Activated T-helper 1 cell treated with anti-CD3 and anti-CD28 coated beads, Interleukin-12 subunit alpha, Interleukin-12 subunit beta, Interleukin-2, Interleukin-4 antibody, amounts not matched to agents 30 ng/mL and 10 ng/mL and 1 ng/mL, durations not matched to agents 14 hours and 24 hours and 36 hours (primary cell): ENCODE measurements around the gene NCLN. TPM values are rescaled to one million over a fixed set of nuclear protein-coding genes. Genes with fewer than 3 reads are reported as not detected.
"Not testable (repeated sequence)": the region's sequence is repeated elsewhere in the genome, so short reads cannot be mapped to it uniquely, and the experiment has no call there.

Experiments
- DNase-seq: peaks from one replicate; pipeline ENCODE4 v3.0.0; 2021; ENCODE audit warnings: low spot score
- H3K27ac Mint-ChIP-seq: one replicate; pipeline ENCODE4 v1.8.0; 2021; ENCODE audit warnings: mild to moderate bottlenecking, mixed read lengths
- H3K27me3 Mint-ChIP-seq: one replicate; pipeline ENCODE4 v1.8.0; 2022; ENCODE audit warnings: mild to moderate bottlenecking, moderate library complexity, mixed read lengths; ENCODE audit not compliant: insufficient read depth
- H3K36me3 Mint-ChIP-seq: one replicate; pipeline ENCODE4 v1.8.0; 2021; ENCODE audit warnings: low read depth, mixed read lengths
- H3K4me1 Mint-ChIP-seq: one replicate; pipeline ENCODE4 v1.8.0; 2021; ENCODE audit warnings: low read depth, mixed read lengths
- H3K4me3 Mint-ChIP-seq: one replicate; pipeline ENCODE4 v1.8.0; 2021; ENCODE audit warnings: mild to moderate bottlenecking, moderate library complexity, mixed read lengths
- H3K9me3 Mint-ChIP-seq: one replicate; pipeline ENCODE4 v1.8.0; 2021; ENCODE audit warnings: mixed read lengths
- intact Hi-C: fragments of 100-400 bp; cut with micrococcal nuclease; formaldehyde crosslinking; loops from one replicate; pipeline ENCODE4 v1.15.1; 2024
- total RNA-seq: library from RNA; stranded (reverse); gene quantifications from 2 replicates; pipeline ENCODE4 v1.2.3, GENCODE V29; 2022

The NCLN gene
- total RNA-seq, 1 donor from 2014 or later, result 118 TPM

DNA sequence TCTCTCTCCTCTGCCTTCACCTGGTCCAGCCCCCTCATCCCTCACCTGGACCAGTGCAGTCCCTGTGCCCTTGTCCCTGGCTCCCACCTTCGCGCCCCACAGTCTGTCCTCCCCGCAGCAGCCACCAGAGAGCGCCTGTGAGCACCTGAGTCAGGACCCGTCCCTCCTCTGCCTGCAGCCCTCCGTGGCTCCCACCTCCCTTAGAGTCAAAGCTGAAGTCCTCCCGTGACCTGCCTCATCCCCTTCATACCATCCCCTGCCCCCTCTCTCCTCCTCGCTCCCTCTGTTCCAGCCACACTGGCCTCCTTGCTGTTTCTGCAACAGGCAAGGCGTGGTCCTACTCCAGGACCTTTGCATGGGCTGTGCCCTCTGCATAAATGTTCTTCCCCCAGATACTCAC lies 49.1 kb downstream of the NCLN start:
- Mint-ChIP-seq H3K4me1 (no peaks in the 10 kb centered on the region), H3K9me3 (no peaks in the 10 kb centered on the region)

DNA sequence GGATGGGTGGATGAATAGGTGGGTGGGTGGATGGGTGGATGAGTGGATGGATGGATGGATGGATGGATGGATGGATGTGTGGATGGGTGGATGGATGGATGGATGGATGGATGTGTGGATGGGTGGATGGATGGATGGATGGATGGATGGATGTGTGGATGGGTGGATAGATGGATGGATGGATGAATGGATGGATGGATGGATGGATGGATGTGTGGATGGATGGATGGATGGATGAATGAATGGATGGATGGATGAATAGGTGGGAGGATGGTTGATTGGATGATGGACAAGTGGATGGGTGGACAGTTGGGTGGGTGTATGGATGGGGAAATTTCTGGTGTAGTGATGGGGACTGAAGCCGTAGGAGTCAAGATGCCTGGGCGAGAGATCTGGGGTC lies 49.9 kb downstream of the NCLN start:
- H3K4me1 Mint-ChIP-seq, H3K4me3 Mint-ChIP-seq, H3K9me3 Mint-ChIP-seq, DNase-seq, intact Hi-C loops, H3K27ac Mint-ChIP-seq, H3K27me3 Mint-ChIP-seq, H3K36me3 Mint-ChIP-seq: not testable (repeated sequence)

More for the DNA sequence above, 49.1 kb downstream of the NCLN start:
- Mint-ChIP-seq H3K27me3 (peaks cover 3% of the 10 kb centered on the region), H3K4me3 (no peak overlapping the region), H3K27ac (no peak overlapping the region), H3K36me3 (no peaks in the 10 kb centered on the region)
- no peak for DNase-seq
- intact Hi-C loops, result no loop called here

DNA sequence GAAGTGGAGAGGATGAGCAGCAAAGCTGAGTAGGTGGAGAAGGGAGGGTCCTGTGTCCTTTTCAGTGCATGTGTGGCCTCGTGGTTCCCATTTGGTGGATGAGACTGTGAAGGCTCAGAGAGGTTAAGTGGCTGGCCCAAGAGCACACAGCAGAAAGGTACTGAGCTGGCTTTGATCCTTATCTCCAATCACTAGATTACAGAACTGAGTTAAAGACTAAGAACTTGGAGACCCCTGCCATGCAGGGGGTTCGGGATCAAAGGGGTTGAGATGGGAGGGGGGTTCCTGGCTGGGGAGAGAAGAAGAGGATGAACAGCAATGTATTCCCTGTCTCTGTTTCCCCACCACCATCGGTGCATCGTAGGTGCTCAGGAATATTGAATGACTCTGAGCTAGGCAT lies 50.5 kb downstream of the NCLN start:
- Mint-ChIP-seq H3K27ac (no peak overlapping the region), H3K4me3 (no peak overlapping the region), H3K27me3 (peaks cover 3% of the 10 kb centered on the region), H3K36me3 (no peaks in the 10 kb centered on the region), H3K4me1 (no peaks in the 10 kb centered on the region), H3K9me3 (no peaks in the 10 kb centered on the region)
- intact Hi-C loops, result no loop called here
- no peak for DNase-seq

DNA sequence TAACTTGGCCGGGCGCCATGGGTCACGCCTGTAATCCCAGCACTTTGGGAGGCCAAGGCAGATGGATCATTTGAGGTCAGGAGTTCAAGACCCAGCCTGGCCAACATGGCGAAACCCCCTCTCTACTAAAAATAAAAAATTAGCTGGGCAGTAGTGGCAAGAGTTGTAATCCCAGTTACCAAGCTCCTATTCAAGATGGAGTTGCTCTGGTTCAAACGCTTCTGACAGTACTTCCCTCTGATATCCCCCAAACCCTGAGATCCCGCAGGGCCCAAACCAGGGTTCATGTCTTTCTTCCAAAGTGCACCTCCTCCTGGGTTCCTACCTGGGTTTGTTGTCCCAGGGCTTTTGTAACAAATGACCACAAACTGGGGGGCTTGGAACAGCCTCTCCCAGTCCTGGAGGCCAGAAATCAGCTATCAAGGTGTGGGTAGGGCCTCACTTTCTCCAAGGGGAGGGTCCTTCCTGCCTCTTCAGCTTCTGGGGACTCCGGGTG lies 52.4 kb downstream of the NCLN start:
- Mint-ChIP-seq H3K9me3 (no peaks in the 10 kb centered on the region), H3K27ac (no peak overlapping the region), H3K36me3 (no peaks in the 10 kb centered on the region), H3K4me1 (no peaks in the 10 kb centered on the region), H3K27me3 (peaks cover 3% of the 10 kb centered on the region), H3K4me3 (no peak overlapping the region)
- DNase-seq, result no peak
- intact Hi-C loops, result no loop called here

DNA sequence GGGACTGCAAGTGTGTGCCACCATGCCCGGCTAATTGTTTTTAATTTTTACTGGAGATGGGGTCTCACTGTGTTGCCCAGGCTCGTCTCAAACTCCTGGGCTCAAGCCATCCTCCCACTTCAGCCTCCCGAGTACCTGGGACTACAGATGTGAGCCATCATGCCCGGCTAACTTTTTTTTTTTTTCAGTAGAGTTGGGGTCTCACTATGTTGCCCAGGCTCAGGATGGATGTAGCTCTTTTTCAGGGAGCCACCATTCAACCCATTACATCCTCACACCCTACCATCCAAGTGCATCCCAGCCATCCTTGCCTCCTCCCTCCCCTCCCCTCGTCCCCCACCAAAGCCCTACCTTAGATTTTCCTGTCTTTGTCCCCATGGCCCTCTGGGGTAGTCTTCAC lies 53.6 kb downstream of the NCLN start:
- intact Hi-C loops, result no loop called here
- no peaks in the 10 kb centered on the region for H3K36me3 Mint-ChIP-seq
- H3K27me3 Mint-ChIP-seq, result no peaks in the 10 kb centered on the region
- H3K4me3 Mint-ChIP-seq, result no peak overlapping the region
- H3K4me1 Mint-ChIP-seq, result no peaks in the 10 kb centered on the region
- H3K9me3 Mint-ChIP-seq, result no peaks in the 10 kb centered on the region
- H3K27ac Mint-ChIP-seq, result no peak overlapping the region
- no peak for DNase-seq

DNA sequence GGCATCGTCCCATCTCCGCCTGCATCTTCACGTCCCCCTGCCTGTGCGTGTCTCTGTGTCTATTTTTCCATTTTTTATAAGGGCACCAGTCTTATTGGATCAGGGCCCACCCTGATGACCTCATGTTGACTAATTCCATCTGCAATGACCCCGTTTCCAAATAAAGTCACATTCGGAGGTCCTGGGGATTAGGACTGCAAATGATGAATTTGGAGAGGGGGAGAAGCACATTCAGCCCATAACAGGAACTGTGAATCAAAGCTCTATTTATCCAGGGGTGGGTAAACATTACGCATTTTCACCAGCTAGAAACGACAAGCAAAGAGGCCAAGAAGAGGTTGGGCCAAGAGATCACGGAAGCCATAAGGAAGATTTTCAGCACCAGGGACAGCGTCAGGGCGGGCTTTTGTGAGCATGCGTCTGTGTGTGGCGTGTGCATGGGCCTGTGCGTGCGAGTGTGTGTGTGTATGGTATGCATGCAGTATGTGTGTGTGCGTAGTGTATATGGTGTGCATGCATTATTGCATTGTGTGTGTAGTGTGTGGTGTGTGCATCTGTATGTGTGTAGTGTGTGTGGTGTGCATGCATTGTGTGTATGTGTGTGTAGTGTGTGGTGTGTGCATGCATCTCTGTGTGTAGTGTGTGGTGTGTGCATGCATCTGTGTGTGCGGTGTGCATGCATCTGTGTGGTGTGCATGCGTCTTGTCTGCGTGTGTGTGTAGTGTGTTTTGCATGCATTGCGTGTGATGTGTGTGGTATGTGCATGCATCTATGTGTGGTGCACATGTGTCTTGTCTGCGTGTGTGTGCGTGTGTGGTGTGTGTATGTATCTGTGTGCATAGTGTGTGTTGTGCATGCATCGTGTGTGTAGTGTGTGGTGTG lies 58.3 kb downstream of the NCLN start:
- H3K4me1 Mint-ChIP-seq, result no peaks in the 10 kb centered on the region
- no peaks in the 10 kb centered on the region for H3K9me3 Mint-ChIP-seq
- no peak overlapping the region for H3K27ac Mint-ChIP-seq
- intact Hi-C loops, result no loop called here
- peak; percentile 33 for DNase-seq
- H3K4me3 Mint-ChIP-seq, result no peak overlapping the region
- no peaks in the 10 kb centered on the region for H3K27me3 Mint-ChIP-seq
- no peaks in the 10 kb centered on the region for H3K36me3 Mint-ChIP-seq

DNA sequence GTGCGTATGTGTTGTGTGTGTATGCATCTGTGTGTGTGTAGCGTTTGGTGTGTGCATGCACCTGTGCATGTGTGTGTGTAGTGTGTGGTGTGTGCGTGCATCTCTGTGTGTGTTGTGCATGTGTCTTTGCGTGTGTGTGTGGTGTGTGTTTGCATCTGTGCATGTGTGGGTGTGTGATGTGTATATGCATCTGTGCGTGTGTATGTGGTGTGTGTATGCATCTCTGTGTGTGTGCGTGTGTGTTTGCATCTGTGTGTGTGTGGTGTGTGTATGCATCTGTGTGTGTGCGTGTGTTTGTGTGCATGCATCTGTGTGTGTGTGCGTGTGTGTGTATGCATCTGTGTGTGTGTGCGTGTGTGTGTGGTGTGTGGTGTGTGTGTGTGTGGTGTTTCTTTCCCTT lies 59.3 kb downstream of the NCLN start:
- no peak overlapping the region for H3K4me3 Mint-ChIP-seq
- intact Hi-C loops, result no loop called here
- no peaks in the 10 kb centered on the region for H3K27me3 Mint-ChIP-seq
- H3K9me3 Mint-ChIP-seq, result peaks cover 3% of the 10 kb centered on the region
- H3K27ac Mint-ChIP-seq, result no peak overlapping the region
- DNase-seq, result no peak
- H3K36me3 Mint-ChIP-seq, result no peaks in the 10 kb centered on the region
- H3K4me1 Mint-ChIP-seq, result no peaks in the 10 kb centered on the region

DNA sequence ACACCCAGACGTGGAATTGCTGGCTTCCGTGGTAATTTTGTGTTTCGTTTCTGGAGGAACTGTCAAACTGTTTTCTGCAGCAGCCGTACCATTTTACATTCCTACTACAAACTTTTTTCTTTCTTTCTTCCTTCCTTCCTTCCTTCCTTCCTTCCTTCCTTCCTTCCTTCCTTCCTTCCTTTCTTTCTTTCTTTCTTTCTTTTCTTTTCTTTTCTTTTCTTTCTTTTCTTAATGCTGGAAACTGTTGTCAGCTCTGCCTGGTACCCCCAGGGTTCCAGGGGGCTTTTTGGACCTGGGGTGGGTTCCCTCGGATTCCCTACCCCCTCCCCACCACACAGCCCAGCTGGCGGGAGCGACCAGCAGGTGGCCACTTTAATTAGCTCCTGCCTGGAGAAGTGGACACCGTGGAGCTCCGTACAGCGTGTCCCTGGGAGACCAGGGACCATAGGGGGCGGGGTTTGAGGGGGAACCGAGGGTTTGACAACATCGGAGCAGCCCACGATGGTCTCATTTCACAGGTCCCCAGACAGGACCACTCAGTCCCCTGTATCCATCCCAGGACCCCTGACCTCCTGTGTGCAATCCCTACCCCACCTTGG lies 63.1 kb downstream of the NCLN start:
- Mint-ChIP-seq H3K9me3 (peaks cover 12% of the 10 kb centered on the region), H3K27ac (no peak overlapping the region), H3K4me3 (no peak overlapping the region), H3K4me1 (no peaks in the 10 kb centered on the region), H3K36me3 (no peaks in the 10 kb centered on the region), H3K27me3 (no peaks in the 10 kb centered on the region)
- intact Hi-C loops, result no loop called here
- no peak for DNase-seq

DNA sequence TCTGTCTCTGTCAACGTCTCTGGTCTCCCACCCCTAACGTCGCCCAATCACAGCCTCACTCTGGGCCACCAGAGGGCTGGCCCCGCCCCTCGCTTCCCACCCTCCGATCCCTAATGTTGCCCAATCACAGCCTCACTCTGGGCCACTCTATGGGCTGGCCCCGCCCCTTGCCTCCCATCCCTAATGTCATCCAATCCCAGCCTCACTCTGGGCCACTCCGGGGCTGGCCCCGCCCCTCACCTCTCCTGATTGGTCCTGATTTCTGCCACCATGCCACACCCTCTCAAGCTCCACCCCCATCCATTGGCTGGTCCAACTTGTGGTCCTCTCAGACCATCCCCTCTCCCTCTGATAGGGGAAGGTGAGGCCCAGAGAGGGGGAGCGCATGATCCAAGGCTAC lies 63.7 kb downstream of the NCLN start:
- H3K9me3 Mint-ChIP-seq, result peaks cover 15% of the 10 kb centered on the region
- no peaks in the 10 kb centered on the region for H3K27me3 Mint-ChIP-seq
- H3K4me1 Mint-ChIP-seq, result no peaks in the 10 kb centered on the region
- intact Hi-C loops, result no loop called here
- H3K36me3 Mint-ChIP-seq, result no peaks in the 10 kb centered on the region
- no peak overlapping the region for H3K4me3 Mint-ChIP-seq
- DNase-seq, result no peak
- no peak overlapping the region for H3K27ac Mint-ChIP-seq

DNA sequence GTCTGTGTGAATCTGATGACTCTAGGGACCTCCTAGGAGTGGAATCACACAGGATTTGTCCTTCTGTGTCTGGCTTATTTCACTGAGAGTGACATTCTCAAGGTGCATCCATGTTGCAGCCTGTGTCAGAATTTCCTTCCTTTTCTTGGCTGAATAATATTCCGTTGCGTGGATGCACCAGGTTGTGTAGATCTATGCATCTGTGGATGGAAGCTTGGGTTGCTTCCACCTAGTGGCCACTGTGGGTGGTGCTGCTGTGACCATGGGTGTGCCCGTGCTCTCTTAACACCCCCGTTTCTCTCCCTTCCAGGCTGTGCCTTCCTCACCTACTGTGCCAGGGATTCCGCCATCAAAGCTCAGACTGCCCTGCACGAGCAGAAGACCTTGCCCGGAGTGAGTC lies 64.9 kb downstream of the NCLN start:
- Mint-ChIP-seq H3K27me3 (no peaks in the 10 kb centered on the region), H3K9me3 (peaks cover 18% of the 10 kb centered on the region), H3K27ac (no peak overlapping the region), H3K4me3 (no peak overlapping the region), H3K4me1 (no peaks in the 10 kb centered on the region), H3K36me3 (no peaks in the 10 kb centered on the region)
- intact Hi-C loops, result no loop called here
- peak; percentile 4 for DNase-seq

DNA sequence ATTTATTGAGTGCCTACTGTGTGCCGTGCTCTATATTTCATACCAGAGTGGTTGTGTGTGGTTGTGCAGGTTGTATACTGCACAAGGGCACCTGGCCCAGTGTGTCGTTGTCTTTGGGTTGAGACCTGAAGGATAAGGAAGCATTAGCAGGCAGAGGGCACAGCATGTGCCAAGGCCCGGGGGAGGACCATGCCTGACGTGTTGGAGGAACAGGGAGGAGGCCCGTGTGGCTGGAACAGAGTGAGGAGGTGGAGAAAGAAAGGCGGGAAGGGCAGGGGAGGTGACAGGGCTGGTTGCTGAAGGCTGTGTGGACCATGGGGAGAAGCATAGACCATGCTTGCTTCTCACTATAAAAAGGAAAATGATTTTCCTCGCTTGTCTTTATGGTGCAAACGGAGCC lies 65.5 kb downstream of the NCLN start:
- no peaks in the 10 kb centered on the region for H3K36me3 Mint-ChIP-seq
- no peaks in the 10 kb centered on the region for H3K4me1 Mint-ChIP-seq
- intact Hi-C loops, result no loop called here
- no peak overlapping the region for H3K27ac Mint-ChIP-seq
- no peak for DNase-seq
- no peak overlapping the region for H3K4me3 Mint-ChIP-seq
- peaks cover 18% of the 10 kb centered on the region for H3K9me3 Mint-ChIP-seq
- no peaks in the 10 kb centered on the region for H3K27me3 Mint-ChIP-seq

DNA sequence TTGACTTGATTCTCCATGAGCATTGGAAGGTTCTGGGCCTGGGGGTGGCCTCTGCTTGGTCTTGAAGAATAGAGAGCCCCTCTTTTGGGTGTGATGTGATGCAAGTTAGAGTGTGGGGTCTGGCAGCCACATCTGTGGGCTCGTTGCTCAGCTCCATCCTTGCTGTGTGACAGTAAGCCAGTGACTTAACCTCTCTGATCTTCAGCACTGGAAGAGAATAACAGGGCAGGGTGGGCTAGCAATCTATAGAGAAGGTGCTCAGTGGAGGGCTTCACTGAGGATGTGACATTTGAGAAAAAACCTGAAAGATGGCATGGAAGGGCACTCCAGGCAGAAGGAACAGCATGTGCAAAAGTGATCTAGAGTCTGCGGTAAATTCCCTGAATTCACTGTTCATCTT lies 66.9 kb downstream of the NCLN start:
- DNase-seq, result no peak
- no peaks in the 10 kb centered on the region for H3K36me3 Mint-ChIP-seq
- no peaks in the 10 kb centered on the region for H3K27me3 Mint-ChIP-seq
- intact Hi-C loops, result no loop called here
- no peak overlapping the region for H3K27ac Mint-ChIP-seq
- H3K4me1 Mint-ChIP-seq, result no peaks in the 10 kb centered on the region
- H3K9me3 Mint-ChIP-seq, result peaks cover 18% of the 10 kb centered on the region
- H3K4me3 Mint-ChIP-seq, result no peak overlapping the region

DNA sequence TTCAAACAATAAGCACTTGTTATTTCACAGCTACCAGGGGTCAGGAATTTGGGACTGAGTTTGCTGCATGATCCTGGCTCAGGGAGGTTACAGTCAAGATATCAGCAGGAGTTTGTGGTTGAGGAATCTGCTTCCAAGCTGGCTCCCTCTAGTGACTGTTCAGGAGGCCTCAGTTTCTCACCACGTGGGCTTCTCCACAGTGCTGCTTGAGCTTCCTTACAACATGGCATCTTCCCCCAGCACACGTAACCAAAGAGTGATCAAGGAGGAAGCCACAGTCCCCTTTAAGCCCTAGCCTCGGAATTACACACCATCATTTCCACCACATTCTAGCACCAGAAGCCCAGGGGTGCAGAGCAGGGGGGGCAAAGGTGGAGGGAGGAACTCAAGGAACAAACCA lies 67.5 kb downstream of the NCLN start:
- H3K36me3 Mint-ChIP-seq, result no peaks in the 10 kb centered on the region
- DNase-seq, result no peak
- H3K27ac Mint-ChIP-seq, result no peak overlapping the region
- intact Hi-C loops, result no loop called here
- no peaks in the 10 kb centered on the region for H3K27me3 Mint-ChIP-seq
- no peaks in the 10 kb centered on the region for H3K4me1 Mint-ChIP-seq
- peaks cover 18% of the 10 kb centered on the region for H3K9me3 Mint-ChIP-seq
- H3K4me3 Mint-ChIP-seq, result no peak overlapping the region
